ENCODE results near the gene ALG5.

The ALG5 gene

DNA sequence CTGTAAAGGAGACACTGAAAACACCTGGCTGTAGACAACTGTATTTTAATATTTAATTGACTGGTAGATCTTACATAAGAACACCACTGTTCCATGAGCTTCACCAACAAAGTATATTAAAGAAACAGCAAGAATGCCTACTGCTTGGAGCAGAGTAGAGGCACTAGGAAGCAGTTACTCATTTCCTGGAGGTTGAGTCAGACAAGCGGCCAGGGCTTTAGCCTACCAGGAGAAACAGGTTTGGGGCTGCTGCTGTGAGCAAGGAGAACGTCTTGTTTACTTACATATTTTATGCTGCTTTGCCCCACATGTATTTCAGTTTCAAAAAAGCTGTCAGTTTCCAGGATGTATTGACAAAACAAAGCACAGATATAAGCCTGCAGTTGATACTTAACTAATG is 33.4 kb downstream of the ALG5 start:
- Mint-ChIP-seq H3K27ac (no peak overlapping the region), H3K27me3 (ENCODE audit: low read depth) (no peaks in the 10 kb centered on the region), H3K36me3 (ENCODE audit: low read depth) (peaks cover 40% of the 10 kb centered on the region), H3K4me1 (ENCODE audit: low read depth) (peaks cover 2% of the 10 kb centered on the region), H3K4me3 (no peak overlapping the region), H3K9me3 (no peaks in the 10 kb centered on the region)
- DNase-seq (ENCODE audit: low spot score): no peak

DNA sequence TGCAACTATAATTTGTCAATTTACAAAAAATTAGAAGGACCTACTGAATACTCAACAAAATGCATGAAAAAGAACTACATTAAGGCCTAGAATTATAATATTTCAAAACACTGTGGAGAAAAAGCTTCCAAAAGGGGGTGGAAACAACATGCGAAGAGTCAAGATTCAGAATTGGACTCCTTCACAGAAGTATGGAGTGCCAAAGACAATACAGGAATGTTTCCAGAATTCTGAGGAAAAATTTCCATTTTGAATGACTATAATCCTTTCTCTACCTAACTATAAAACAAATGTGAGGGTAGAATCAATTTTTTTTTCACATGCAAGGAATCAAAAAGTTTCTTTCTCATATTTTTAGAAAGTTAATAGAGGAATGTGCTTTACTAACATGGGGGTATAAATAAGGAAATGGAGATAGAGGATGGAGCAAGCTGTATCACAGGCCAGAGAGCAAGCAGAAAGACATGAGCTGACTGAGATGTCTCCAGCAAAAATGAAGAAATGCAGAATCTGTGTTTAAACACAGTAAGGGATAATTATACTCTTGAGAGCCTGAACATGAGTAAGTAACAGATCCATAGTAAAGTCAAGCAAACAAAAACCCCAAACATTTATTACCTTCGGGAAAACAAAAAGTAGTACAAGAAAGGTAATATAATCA is 39.6 kb downstream of the ALG5 start:
- Mint-ChIP-seq H3K27ac (no peak overlapping the region), H3K4me3 (no peak overlapping the region), H3K4me1 (ENCODE audit: low read depth) (peaks cover 3% of the 10 kb centered on the region), H3K9me3 (no peaks in the 10 kb centered on the region), H3K36me3 (ENCODE audit: low read depth) (peaks cover 34% of the 10 kb centered on the region), H3K27me3 (ENCODE audit: low read depth) (no peaks in the 10 kb centered on the region)
- no peak for DNase-seq (ENCODE audit: low spot score)

DNA sequence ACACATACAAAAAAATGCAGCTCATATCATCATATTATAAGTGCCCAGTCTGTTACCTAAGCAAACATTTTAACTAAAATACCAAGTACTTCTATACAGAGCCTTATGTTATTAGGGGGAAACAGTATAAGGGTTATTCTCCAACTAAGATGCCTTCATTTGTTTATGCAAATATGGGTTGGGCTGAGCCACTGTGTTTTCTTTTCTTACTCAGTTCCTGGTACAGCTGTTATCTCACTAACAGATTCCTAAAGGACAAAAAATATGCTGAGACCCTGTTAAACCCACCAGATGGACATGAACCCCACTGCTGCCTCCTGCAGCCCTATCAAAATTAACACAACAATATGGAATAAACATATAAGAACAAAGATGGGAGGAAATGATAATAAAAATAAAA is 44.6 kb downstream of the ALG5 start:
- H3K27me3 Mint-ChIP-seq (ENCODE audit: low read depth): no peaks in the 10 kb centered on the region
- H3K27ac Mint-ChIP-seq: no peak overlapping the region
- H3K9me3 Mint-ChIP-seq: no peaks in the 10 kb centered on the region
- no peak overlapping the region for H3K4me3 Mint-ChIP-seq
- peaks cover 41% of the 10 kb centered on the region for H3K36me3 Mint-ChIP-seq (ENCODE audit: low read depth)
- H3K4me1 Mint-ChIP-seq (ENCODE audit: low read depth): peaks cover 3% of the 10 kb centered on the region
- no peak for DNase-seq (ENCODE audit: low spot score)

GRCh38 chr13:36950920-36951319 is 48.2 kb downstream of the ALG5 start:
- DNase-seq (ENCODE audit: low spot score): no peak
- no peak overlapping the region for H3K4me3 Mint-ChIP-seq
- no peaks in the 10 kb centered on the region for H3K9me3 Mint-ChIP-seq
- H3K4me1 Mint-ChIP-seq (ENCODE audit: low read depth): no peaks in the 10 kb centered on the region
- no peaks in the 10 kb centered on the region for H3K27me3 Mint-ChIP-seq (ENCODE audit: low read depth)
- no peak overlapping the region for H3K27ac Mint-ChIP-seq
- H3K36me3 Mint-ChIP-seq (ENCODE audit: low read depth): peaks cover 44% of the 10 kb centered on the region

GRCh38 chr13:36950330-36950729 is 48.8 kb downstream of the ALG5 start:
- no peaks in the 10 kb centered on the region for H3K27me3 Mint-ChIP-seq (ENCODE audit: low read depth)
- H3K4me3 Mint-ChIP-seq: no peak overlapping the region
- peaks cover 39% of the 10 kb centered on the region for H3K36me3 Mint-ChIP-seq (ENCODE audit: low read depth)
- H3K9me3 Mint-ChIP-seq: no peaks in the 10 kb centered on the region
- no peaks in the 10 kb centered on the region for H3K4me1 Mint-ChIP-seq (ENCODE audit: low read depth)
- no peak for DNase-seq (ENCODE audit: low spot score)
- no peak overlapping the region for H3K27ac Mint-ChIP-seq

DNA sequence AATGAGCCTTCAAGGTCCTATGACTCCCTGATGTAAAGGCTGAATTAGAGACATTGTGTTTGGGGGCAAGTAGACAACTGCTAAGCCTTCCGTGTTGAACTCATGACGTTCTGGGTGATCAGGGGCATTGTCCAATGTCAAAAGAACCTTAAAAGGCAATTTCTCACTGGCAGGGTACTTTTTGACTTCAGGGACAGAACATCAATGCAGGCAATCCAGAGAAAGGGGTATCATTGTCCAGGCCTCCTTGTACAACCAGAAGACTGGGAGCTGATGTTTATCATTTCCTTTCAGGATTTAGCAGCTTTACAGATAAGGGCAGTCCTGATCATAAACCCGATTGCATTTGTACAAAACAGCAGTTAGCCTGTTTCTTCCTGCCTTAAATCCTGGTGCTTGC is 54.1 kb downstream of the ALG5 start:
- Mint-ChIP-seq H3K36me3 (ENCODE audit: low read depth) (peaks cover 13% of the 10 kb centered on the region), H3K4me3 (no peak overlapping the region), H3K27me3 (ENCODE audit: low read depth) (peaks cover 2% of the 10 kb centered on the region), H3K4me1 (ENCODE audit: low read depth) (no peaks in the 10 kb centered on the region), H3K27ac (no peak overlapping the region), H3K9me3 (no peaks in the 10 kb centered on the region)
- no peak for DNase-seq (ENCODE audit: low spot score)

DNA sequence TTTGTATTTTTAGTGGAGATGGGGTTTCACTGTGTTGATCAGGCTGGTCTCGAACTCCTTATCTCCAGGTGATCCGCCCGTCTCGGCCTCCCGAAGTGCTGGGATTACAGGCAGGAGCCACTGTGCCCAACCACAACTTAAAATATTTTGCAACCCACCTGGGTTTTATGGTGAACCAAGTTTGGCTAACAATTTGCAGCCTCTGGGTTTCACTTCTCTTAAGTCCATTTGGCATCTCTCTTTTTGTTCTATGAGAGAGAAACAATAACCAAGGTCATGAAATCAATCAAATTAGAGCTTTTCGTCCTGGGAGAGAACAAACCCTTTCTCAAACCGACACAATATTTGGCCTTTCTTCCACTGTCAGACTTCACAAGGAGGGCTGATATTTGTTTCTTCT is 73.5 kb downstream of the ALG5 start:
- no peak for DNase-seq (ENCODE audit: low spot score)
- H3K27me3 Mint-ChIP-seq (ENCODE audit: low read depth): peaks cover 30% of the 10 kb centered on the region
- no peak overlapping the region for H3K27ac Mint-ChIP-seq
- no peak overlapping the region for H3K4me3 Mint-ChIP-seq
- no peaks in the 10 kb centered on the region for H3K4me1 Mint-ChIP-seq (ENCODE audit: low read depth)
- H3K36me3 Mint-ChIP-seq (ENCODE audit: low read depth): no peaks in the 10 kb centered on the region
- no peaks in the 10 kb centered on the region for H3K9me3 Mint-ChIP-seq

DNA sequence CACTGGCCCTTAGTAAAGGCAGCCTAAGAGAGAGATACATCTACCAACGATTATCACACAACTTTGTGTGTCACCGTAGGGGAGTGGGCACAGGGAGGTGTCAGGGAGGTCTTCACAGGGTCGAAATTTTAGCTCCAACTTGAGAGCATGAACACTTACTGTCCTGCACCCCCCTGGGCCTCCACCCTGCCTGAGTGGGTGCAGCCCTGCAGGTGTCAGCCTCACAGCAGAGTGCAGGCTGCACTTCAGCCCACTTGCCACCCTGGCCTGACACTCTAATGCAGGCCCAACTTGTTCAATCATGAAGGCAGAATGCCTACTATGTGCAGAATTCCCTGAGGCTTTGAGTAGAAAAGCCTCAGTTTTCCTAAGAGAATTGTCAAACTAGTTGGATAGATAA is 75.1 kb downstream of the ALG5 start:
- DNase-seq (ENCODE audit: low spot score): no peak
- H3K9me3 Mint-ChIP-seq: no peaks in the 10 kb centered on the region
- no peaks in the 10 kb centered on the region for H3K4me1 Mint-ChIP-seq (ENCODE audit: low read depth)
- peaks cover 36% of the 10 kb centered on the region for H3K27me3 Mint-ChIP-seq (ENCODE audit: low read depth)
- H3K36me3 Mint-ChIP-seq (ENCODE audit: low read depth): no peaks in the 10 kb centered on the region
- no peak overlapping the region for H3K4me3 Mint-ChIP-seq
- H3K27ac Mint-ChIP-seq: no peak overlapping the region

- H3K27me3 Mint-ChIP-seq (ENCODE audit: low read depth): peaks cover 54% of the 10 kb centered on the region
- no peak overlapping the region for H3K27ac Mint-ChIP-seq
- H3K4me1 Mint-ChIP-seq (ENCODE audit: low read depth): no peaks in the 10 kb centered on the region
- H3K36me3 Mint-ChIP-seq (ENCODE audit: low read depth): no peaks in the 10 kb centered on the region
- no peaks in the 10 kb centered on the region for H3K9me3 Mint-ChIP-seq
- no peak for DNase-seq (ENCODE audit: low spot score)
- H3K4me3 Mint-ChIP-seq: no peak overlapping the region
Observed at GRCh38 chr13:36921631-36922301, 77.4 kb downstream of the ALG5 start.

GRCh38 chr13:36920616-36921185 is 78.4 kb downstream of the ALG5 start:
- H3K27ac Mint-ChIP-seq: no peak overlapping the region
- peaks cover 60% of the 10 kb centered on the region for H3K27me3 Mint-ChIP-seq (ENCODE audit: low read depth)
- no peak for DNase-seq (ENCODE audit: low spot score)
- no peaks in the 10 kb centered on the region for H3K36me3 Mint-ChIP-seq (ENCODE audit: low read depth)
- H3K9me3 Mint-ChIP-seq: no peaks in the 10 kb centered on the region
- peak overlapping the region; percentile 59 for H3K4me3 Mint-ChIP-seq
- no peaks in the 10 kb centered on the region for H3K4me1 Mint-ChIP-seq (ENCODE audit: low read depth)

- Mint-ChIP-seq H3K36me3 (ENCODE audit: low read depth) (no peaks in the 10 kb centered on the region), H3K27ac (no peak within 1 kb of the TSS)
- no peak for DNase-seq (ENCODE audit: low spot score)
Observed at GRCh38 chr13:36919833-36920615, 79.1 kb downstream of the ALG5 start, which contains the start of gene SMAD9. TSS of gene SMAD9 (minus strand) at chr13:36920238. CDS start at chr13:36879689, 40,549 bp downstream.

GRCh38 chr13:36919171-36919832 is 79.8 kb downstream of the ALG5 start:
- no peak overlapping the region for H3K27ac Mint-ChIP-seq
- DNase-seq (ENCODE audit: low spot score): no peak
- no peaks in the 10 kb centered on the region for H3K4me1 Mint-ChIP-seq (ENCODE audit: low read depth)
- H3K4me3 Mint-ChIP-seq: peak overlapping the region; percentile 26
- H3K36me3 Mint-ChIP-seq (ENCODE audit: low read depth): no peaks in the 10 kb centered on the region
- H3K9me3 Mint-ChIP-seq: no peaks in the 10 kb centered on the region
- H3K27me3 Mint-ChIP-seq (ENCODE audit: low read depth): peaks cover 64% of the 10 kb centered on the region

More at GRCh38 chr13:36919833-36920615, 79.1 kb downstream of the ALG5 start, which contains the start of gene SMAD9:
- no peaks in the 10 kb centered on the region for H3K4me1 Mint-ChIP-seq (ENCODE audit: low read depth)
- peak within 1 kb of the TSS; percentile 60 for H3K4me3 Mint-ChIP-seq
- peaks cover 65% of the 10 kb centered on the region for H3K27me3 Mint-ChIP-seq (ENCODE audit: low read depth)
- H3K9me3 Mint-ChIP-seq: no peaks in the 10 kb centered on the region

DNA sequence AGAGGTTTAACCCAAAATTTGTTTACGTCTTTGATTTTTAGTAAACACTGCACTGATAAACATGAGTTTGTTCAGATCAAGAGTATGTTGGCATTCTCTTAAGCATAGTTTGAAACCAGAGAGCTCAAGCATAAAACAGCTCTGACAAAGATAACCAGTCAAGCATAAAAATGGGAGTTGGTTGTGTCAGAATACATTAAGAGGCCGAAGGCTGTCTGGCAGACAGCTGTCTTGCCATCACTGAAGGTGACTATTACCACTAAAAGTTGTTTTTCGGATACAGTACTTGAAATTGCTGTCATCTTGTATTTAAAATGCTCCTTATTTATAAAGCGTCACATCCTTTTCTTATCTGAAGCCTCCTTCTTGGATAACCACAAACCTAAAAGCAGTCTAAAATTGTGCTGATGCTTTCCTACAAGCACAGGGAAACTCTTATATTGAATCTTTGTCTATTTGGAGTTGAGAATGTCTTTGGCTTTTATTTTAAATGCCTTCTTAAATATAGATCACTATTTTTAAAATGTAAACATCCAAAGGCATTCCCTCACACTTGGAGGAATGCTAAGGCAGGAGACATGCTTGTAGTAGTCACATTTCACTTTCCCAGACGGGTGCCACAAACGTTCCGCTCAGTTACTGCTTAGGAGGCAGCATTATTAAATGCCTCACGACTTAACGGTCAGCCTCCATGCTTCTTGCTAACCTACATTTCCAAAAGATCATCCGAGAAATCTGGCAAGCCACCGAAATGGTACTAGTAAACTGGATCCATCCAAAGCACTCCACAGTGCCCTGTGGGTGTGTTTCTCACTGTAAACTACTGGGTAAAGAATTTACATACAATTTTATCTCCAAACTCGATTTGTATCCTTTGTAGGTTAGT is 80.7 kb downstream of the ALG5 start:
- Mint-ChIP-seq H3K36me3 (ENCODE audit: low read depth) (no peaks in the 10 kb centered on the region), H3K27ac (no peak overlapping the region), H3K9me3 (no peaks in the 10 kb centered on the region), H3K4me1 (ENCODE audit: low read depth) (no peaks in the 10 kb centered on the region), H3K27me3 (ENCODE audit: low read depth) (peaks cover 64% of the 10 kb centered on the region), H3K4me3 (peak overlapping the region; percentile 26)
- DNase-seq (ENCODE audit: low spot score): no peak
